Activated CD8-positive, alpha-beta memory T cell treated with anti-CD3 and anti-CD28 coated beads for 36 hours (primary cell): Measurements from ENCODE around the gene FEZF2. TPM values are rescaled to one million over a fixed set of nuclear protein-coding genes. Genes with fewer than 3 reads are reported as not detected.

ENCODE experiments used
- CTCF ChIA-PET: fragments of 350-600 bp; sonication (Branson Sonifier 250); formaldehyde crosslinking; loops from one replicate; lab custom pipeline; 2021; ENCODE audit warnings: antibody characterized with exemption; lab: Charles Lee
- POLR2A ChIA-PET: fragments of 350-600 bp; sonication (Branson Sonifier 250); formaldehyde crosslinking; loops from one replicate; lab custom pipeline; 2021; ENCODE audit warnings: antibody characterized with exemption; lab: Charles Lee
- total RNA-seq, 2 experiments: library from RNA; stranded (reverse); gene quantifications; one replicate each; pipeline ENCODE4 v1.2.3, GENCODE V29; 2021

The FEZF2 gene
- total RNA-seq, 2 experiments from 2014 or later, result not detected

DNA sequence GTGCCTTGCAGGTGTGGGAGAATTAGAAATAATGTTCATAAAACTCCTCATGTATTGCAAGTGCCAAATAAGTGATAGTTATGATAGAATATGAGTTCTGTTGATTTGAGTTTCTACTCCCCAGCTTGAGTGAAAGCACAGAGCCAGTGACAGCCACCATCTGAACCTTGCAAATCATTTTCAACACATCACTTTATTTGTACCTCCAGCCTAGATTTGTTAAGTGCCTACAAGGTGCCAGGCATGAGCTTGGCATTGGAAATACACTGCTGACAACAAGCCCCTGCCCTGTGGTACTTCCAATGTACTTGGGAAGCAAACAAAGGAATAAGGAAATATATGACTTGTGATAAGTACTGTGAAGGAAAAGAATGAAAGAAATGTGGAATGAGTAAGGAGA lies 17.0 kb downstream of the FEZF2 start:
- ChIA-PET CTCF (no interaction called here), POLR2A (no interaction called here)

DNA sequence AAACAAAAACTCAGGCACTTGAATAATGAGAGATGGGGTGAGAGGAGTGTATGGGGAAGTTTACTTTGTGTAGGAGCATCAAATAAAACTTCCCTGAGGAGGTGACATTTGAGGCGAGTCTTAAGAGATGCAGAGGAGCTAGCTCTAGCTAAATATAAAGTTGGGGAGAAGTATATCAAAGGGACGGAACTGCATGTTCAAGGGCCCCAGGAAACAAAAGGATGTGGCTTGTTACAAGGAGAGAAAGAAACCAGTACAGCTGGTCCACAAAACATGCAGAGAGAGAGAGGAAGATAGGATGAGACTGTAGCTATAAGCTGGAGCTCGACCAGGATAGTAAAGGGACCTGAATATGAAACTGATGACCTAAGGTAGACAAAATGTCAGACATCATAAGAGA lies 17.6 kb downstream of the FEZF2 start:
- POLR2A ChIA-PET, result no interaction called here
- CTCF ChIA-PET, result no interaction called here

- POLR2A ChIA-PET, result no interaction called here
- CTCF ChIA-PET, result no interaction called here
Observed at GRCh38 chr3:62343755-62344154, 29.6 kb downstream of the FEZF2 start.

DNA sequence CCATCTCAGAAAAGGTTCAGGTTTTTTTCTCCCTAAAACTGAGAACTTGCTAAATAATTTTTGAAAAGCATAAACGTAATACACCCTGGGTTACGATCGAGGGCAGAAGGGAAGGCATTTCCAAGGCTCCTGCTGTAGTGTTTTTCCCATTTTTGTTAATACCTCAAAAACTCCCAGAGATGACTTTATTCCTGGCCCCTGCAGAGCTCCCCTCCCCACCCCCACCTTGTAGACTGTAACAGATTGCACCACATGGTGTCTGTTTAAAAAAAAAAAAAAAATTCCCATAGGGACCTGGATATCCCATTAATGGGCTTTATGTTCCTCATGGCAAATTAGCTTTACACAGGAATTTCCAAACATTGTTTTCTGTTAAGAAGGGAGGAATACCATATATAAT lies 38.2 kb downstream of the FEZF2 start:
- ChIA-PET CTCF (no interaction called here), POLR2A (no interaction called here)

DNA sequence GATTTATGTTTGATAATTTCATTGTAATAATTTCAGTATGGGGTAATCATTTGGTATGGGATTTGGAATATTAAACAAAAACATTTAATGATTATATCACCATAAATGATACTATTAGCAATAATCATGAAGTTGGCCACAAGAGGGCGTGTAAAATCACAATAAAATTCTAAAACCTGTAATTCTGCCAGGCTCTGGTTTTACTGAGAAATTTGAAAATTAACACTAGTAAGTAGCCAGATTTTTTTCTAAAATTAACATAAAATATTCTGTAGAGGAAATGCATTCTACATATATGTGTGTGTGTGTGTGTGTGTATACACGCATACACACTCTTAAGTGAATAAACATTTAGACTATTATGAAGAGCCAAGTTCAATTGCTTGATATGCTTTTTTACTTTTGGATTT lies 40.5 kb downstream of the FEZF2 start:
- ChIA-PET POLR2A (no interaction called here), CTCF (interaction anchor here (0.9 kb wide), 1 partner anchor 9 kb away, joined by 3 read pairs; no protein-coding TSS in a partner anchor)

- POLR2A ChIA-PET, result no interaction called here
- CTCF ChIA-PET, result interaction anchor here (0.9 kb wide), 1 partner anchor 8 kb away, joined by 3 read pairs; no protein-coding TSS in a partner anchor
Observed at GRCh38 chr3:62332017-62332416, 41.3 kb downstream of the FEZF2 start.

GRCh38 chr3:62329971-62330370 lies 43.4 kb downstream of the FEZF2 start:
- ChIA-PET CTCF (no interaction called here), POLR2A (no interaction called here)

DNA sequence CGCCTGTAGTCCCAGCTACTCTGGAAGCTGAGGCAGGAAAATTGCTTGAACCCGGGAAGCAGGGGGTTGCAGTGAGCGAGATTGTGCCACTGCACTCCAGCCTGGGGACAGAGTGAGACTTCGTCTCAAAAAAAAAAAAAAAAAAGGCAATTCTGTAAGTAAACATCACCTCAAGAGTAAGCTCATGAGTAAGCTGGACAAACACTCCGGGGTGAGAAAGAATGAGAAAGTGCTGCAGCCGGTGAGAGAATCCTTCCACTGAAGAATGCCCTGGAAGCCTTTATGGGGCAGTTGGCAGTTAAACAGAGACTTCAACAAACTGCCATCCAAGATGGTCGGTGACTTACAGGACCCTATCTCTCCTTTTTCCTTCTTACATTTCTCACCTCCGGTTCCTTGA lies 47.5 kb downstream of the FEZF2 start:
- ChIA-PET POLR2A (no interaction called here), CTCF (no interaction called here)

DNA sequence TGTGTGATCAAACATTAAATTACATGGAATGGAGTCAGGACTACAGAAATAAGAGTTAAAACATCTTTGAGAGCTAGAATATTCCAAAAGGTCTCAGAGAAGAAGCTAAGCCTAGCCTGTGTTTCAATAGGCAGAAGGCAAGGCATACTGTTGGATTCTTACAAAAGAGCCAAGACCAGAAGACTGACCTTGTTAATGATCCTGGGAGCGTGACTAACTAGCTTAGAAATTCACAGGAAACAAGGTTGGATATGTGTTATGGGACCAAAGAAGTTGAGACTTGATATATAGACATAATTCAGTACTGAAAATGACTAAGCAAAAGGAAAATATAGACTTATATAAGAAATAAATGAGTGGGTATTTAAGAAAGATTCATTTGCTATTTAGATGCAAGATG lies 50.1 kb downstream of the FEZF2 start:
- CTCF ChIA-PET, result interaction anchor here (1.4 kb wide), 1 partner anchor 9 kb away, joined by 3 read pairs; no protein-coding TSS in a partner anchor
- POLR2A ChIA-PET, result no interaction called here
